Tibial nerve (tissue), 4 donors: ENCODE measurements around the gene PARP14. TPM values are rescaled to one million over a fixed set of nuclear protein-coding genes. Genes with fewer than 3 reads are reported as not detected.

Experiments
- DNase-seq, 2 donors: peaks; one replicate each; pipeline ENCODE4 v3.0.0-alpha.2; 2019; ENCODE audit warnings: low spot score in 2 of 2
- H3K27ac ChIP-seq, 4 donors: fragments of 200-600 bp; sonication (generic) in 3 of 4; one replicate each; pipeline ENCODE4 v1.5.1; 2017 to 2019; ENCODE audit warnings: mild to moderate bottlenecking in 1 of 4
- H3K27me3 ChIP-seq, 2 donors: fragments of 200-600 bp; sonication (generic) in 1 of 2; one replicate each; pipeline versions ENCODE4 v1.5.1 to v1.6.0; 2017 to 2019
- H3K36me3 ChIP-seq, 3 donors: fragments of 200-600 bp; sonication (generic); one replicate each; pipeline ENCODE4 v1.5.1; 2018 to 2019
- H3K4me1 ChIP-seq, 4 donors: fragments of 200-600 bp; sonication (generic) in 3 of 4; one replicate each; pipeline ENCODE4 v1.5.1; 2017 to 2019
- H3K4me3 ChIP-seq, 4 donors: fragments of 200-600 bp; sonication (generic) in 3 of 4; one replicate each; pipeline ENCODE4 v1.5.1; 2017 to 2019; ENCODE audit warnings: mild to moderate bottlenecking in 1 of 4, moderate library complexity in 1 of 4
- H3K9me3 ChIP-seq, 4 donors: fragments of 200-600 bp; sonication (generic) in 3 of 4; one replicate each; pipeline ENCODE4 v1.5.1; 2017 to 2019
- EP300 ChIP-seq, 2 donors: sonication (generic); formaldehyde crosslinking; IDR thresholded peaks; one replicate each; pipeline ENCODE4 v1.6.1; 2017; ENCODE audit warnings: antibody characterized with exemption in 2 of 2, mild to moderate bottlenecking in 1 of 2
- POLR2A ChIP-seq, 2 donors: fragments of 450-650 bp; IDR thresholded peaks; one replicate each; pipeline ENCODE4 v1.6.1; 2017; ENCODE audit warnings: antibody characterized with exemption in 2 of 2, mild to moderate bottlenecking in 2 of 2, moderate library complexity in 2 of 2
- WGBS, 2 donors: methylation state at CpG; one replicate each; pipeline ENCODE4 v1.1.5; 2018; 5-methylcytosine and 5-hydroxymethylcytosine counted together
- total RNA-seq, 4 donors: library from RNA; depleted of rRNA; stranded (reverse); fragments of >200 nt; gene quantifications; one replicate each; pipeline ENCODE4 v1.1.0, GENCODE V29; 2016
- TF ChIP-seq, protein P1 (sequence below), 5 experiments: fragments of 200-600 bp in 3 of 5; fragments of 450-650 bp in 2 of 5; sonication (generic) in 3 of 5; IDR thresholded peaks; one replicate each; pipeline ENCODE4 v1.5.1; 2016 to 2019; ENCODE audit warnings: antibody characterized with exemption in 5 of 5, mild to moderate bottlenecking in 3 of 5, moderate library complexity in 2 of 5

Gene PARP14
- total RNA-seq, 4 donors from 2014 or later: 31.6 to 56.2 (median 38.4) TPM

DNA sequence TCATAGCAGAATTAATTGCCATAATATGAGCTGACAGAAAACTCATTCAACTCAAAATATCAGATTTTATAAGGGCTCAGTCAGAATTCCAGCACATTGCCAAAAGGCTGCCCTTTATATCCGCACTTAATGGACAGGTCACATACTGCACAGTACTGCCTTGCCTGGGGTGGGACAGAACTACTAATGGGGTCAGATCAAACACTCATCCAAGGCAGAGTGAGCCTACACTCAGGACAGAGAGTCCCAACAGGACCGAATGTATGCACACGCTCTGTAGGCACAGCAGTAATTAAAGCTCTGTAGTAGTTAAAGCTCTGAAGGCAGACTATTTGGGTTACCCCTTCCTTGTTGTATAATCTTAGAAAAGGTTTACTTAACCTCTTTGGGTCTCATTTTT, 85.8 kb downstream of the PARP14 start:
- 79 to 83% methylated on average over 3 of the region's 3 CpGs for WGBS, 2 donors

GRCh38 chr3:122767540-122768372, 87.1 kb downstream of the PARP14 start:
- 77 to 84% methylated on average over 3 of the region's 3 CpGs for WGBS, 2 donors
- DNase-seq: no peak
- Histone ChIP-seq H3K27ac (peak overlapping the region in 2 of 4 donors; percentile 32 to 44), H3K9me3 (no peaks in the 10 kb centered on the region), H3K27me3 (no peaks in the 10 kb centered on the region), H3K4me3 (no peak overlapping the region), H3K36me3 (peaks cover 0 to 19% (median 3%) of the 10 kb centered on the region in 3 donors), H3K4me1 (peaks cover 0 to 3% (median 0%) of the 10 kb centered on the region in 4 donors)
- no peak for TF ChIP-seq POLR2A (IDR thresholded peaks at IDR 0.05)

More for the DNA sequence above, 85.8 kb downstream of the PARP14 start:
- DNase-seq: no peak
- peaks cover 0 to 3% (median 0%) of the 10 kb centered on the region in 4 donors for H3K4me1 ChIP-seq
- no peak overlapping the region for H3K27ac ChIP-seq
- peaks cover 0 to 19% (median 0%) of the 10 kb centered on the region in 3 donors for H3K36me3 ChIP-seq
- H3K27me3 ChIP-seq: no peaks in the 10 kb centered on the region
- TF ChIP-seq POLR2A (IDR thresholded peaks at IDR 0.05) (no peak), EP300 (IDR thresholded peaks at IDR 0.05) (no peak)
- TF ChIP-seq, protein P1, sequence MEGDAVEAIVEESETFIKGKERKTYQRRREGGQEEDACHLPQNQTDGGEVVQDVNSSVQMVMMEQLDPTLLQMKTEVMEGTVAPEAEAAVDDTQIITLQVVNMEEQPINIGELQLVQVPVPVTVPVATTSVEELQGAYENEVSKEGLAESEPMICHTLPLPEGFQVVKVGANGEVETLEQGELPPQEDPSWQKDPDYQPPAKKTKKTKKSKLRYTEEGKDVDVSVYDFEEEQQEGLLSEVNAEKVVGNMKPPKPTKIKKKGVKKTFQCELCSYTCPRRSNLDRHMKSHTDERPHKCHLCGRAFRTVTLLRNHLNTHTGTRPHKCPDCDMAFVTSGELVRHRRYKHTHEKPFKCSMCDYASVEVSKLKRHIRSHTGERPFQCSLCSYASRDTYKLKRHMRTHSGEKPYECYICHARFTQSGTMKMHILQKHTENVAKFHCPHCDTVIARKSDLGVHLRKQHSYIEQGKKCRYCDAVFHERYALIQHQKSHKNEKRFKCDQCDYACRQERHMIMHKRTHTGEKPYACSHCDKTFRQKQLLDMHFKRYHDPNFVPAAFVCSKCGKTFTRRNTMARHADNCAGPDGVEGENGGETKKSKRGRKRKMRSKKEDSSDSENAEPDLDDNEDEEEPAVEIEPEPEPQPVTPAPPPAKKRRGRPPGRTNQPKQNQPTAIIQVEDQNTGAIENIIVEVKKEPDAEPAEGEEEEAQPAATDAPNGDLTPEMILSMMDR (IDR thresholded peaks at IDR 0.05): no peak
- no peak overlapping the region for H3K4me3 ChIP-seq
- no peaks in the 10 kb centered on the region for H3K9me3 ChIP-seq

DNA sequence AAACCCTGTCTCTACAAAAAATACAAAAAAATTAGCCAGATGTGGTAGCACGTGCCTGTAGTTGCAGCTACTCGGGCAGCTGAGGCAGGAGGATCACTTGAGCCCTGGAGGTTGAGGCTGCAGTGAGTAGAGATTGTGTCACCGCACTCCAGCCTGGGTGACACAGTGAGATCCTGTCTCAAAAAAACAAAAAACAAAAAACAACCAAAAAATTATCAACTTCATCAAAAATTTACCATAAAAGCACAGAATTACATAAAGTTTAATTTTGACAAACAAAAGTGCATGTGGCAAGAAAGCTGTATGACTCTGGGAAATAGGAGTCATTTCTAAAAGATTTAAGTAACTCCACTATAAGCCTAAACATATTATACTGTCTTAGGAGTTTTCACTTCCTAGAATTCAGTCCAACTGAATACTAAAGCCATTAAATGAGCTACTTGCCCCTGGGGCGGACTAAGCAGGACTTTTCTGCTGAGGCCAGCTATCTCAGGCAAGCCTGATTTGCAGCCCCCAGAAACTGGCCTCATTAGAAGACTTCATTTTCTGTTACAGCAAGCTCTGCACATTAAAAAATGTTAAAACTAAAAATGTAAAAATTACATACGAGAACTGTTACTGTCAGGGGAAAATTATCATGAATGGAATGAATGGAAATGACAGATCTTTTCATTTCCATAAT, 90.0 kb downstream of the PARP14 start:
- no peaks in the 10 kb centered on the region for H3K27me3 ChIP-seq
- WGBS, 2 donors: 83 to 89% methylated on average over 5 of the region's 5 CpGs
- H3K4me1 ChIP-seq: peaks cover 0 to 3% (median 0%) of the 10 kb centered on the region in 4 donors
- peaks cover 0 to 28% (median 3%) of the 10 kb centered on the region in 3 donors for H3K36me3 ChIP-seq
- no peak for DNase-seq
- H3K4me3 ChIP-seq: no peak overlapping the region
- TF ChIP-seq POLR2A (IDR thresholded peaks at IDR 0.05) (no peak), EP300 (IDR thresholded peaks at IDR 0.05) (no peak)
- TF ChIP-seq, protein P1 (IDR thresholded peaks at IDR 0.05): no peak
- H3K9me3 ChIP-seq: no peaks in the 10 kb centered on the region
- H3K27ac ChIP-seq: peak overlapping the region in 2 of 4 donors; percentile 1 to 15

GRCh38 chr3:122772827-122773226, 92.2 kb downstream of the PARP14 start:
- WGBS, 2 donors: 94 to 97% methylated on average over 1 of the region's 1 CpG

GRCh38 chr3:122773944-122774509, 93.4 kb downstream of the PARP14 start:
- WGBS, 2 donors: 89% methylated on average over 3 of the region's 3 CpGs
- H3K9me3 ChIP-seq: no peaks in the 10 kb centered on the region
- peaks cover 0 to 17% (median 3%) of the 10 kb centered on the region in 3 donors for H3K36me3 ChIP-seq
- H3K4me1 ChIP-seq: no peaks in the 10 kb centered on the region
- H3K27me3 ChIP-seq: no peaks in the 10 kb centered on the region
- TF ChIP-seq EP300 (IDR thresholded peaks at IDR 0.05) (peak in 1 of 2 donors; percentile 16), POLR2A (IDR thresholded peaks at IDR 0.05) (no peak)
- no peak for DNase-seq
- no peak overlapping the region for H3K4me3 ChIP-seq
- no peak overlapping the region for H3K27ac ChIP-seq

More at GRCh38 chr3:122772827-122773226, 92.2 kb downstream of the PARP14 start:
- Histone ChIP-seq H3K27me3 (no peaks in the 10 kb centered on the region), H3K4me1 (no peaks in the 10 kb centered on the region), H3K4me3 (no peak overlapping the region), H3K36me3 (peaks cover 0 to 23% (median 3%) of the 10 kb centered on the region in 3 donors), H3K9me3 (no peaks in the 10 kb centered on the region), H3K27ac (no peak overlapping the region)
- DNase-seq: no peak
- TF ChIP-seq POLR2A (IDR thresholded peaks at IDR 0.05) (no peak), EP300 (IDR thresholded peaks at IDR 0.05) (no peak)
- TF ChIP-seq, protein P1 (IDR thresholded peaks at IDR 0.05): no peak
